Activated CD4-positive, alpha-beta T cell treated with anti-CD3 and anti-CD28 coated beads for 4 hours (primary cell): ENCODE results near the gene DGKD.
"Not testable (repeated sequence)": the region's sequence is repeated elsewhere in the genome, so short reads cannot be mapped to it uniquely, and the experiment has no call there.

ENCODE experiments used
- DNase-seq, 2 donors: peaks; one replicate each; pipeline ENCODE4 v3.0.0-alpha.2; 2020

DGKD gene

DNA sequence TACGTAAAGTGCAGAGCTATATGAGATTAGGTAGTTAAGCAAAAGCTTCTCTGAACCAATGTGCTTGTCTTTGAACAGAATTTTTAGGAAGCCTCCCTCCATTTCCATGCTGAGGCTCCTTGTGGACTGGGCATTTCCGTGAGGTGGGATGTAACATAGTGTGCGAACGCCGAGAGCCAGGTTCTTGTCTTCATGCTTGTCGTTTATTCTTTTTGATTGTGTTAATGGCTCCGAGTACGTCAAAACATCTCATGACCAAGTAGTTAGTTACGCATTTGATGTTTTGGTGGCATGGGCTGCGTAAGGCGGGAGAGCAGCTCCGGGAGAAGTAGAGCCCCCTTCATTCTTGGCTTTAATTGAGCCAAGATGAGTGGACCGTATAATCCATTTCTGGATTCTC lies 32.9 kb downstream of the DGKD start:
- DNase-seq = no peak

DNA sequence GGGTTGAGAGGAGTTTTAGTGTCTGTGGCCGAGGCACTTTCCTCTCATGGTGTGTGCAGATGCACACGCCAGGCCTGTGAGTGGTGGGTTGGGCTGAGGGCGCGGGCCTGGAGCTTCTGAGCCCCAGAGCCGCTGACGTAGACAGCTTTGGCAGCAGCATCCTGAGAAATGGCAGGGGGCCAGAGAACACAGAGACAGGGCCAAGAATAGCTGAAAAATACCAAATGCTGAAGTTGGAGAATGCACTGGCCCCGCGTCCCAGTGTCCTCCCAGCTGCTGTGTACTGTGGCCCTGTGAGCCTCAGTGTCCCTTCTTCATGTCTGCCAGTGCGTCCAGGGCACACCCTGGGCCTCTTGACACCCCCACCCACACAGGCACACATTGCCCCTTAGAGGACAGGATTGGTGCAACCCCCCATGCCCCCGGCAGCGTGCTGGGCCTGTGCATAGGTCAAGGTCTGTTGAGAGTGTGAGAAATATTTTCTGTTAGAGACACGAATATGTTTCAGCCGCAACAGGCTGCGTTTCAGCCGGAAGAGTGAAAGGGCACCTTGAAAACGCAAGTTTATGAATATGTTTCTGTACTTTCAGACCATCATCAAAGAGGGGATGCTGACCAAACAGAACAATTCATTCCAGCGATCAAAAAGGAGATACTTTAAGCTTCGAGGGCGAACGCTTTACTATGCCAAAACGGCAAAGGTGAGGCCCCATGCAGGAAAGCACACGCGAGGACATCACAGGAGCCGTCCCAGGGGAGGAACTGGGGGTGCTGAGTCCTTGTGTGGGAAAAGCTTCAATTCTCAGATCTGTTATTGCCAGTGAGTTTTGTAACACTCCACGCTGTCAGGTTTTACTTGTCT lies 33.6 kb downstream of the DGKD start:
- DNase-seq = no peak

GRCh38 chr2:233389601-233390125 lies 35.4 kb downstream of the DGKD start:
- DNase-seq = no peak

- no peak for DNase-seq
These were observed 41.4 kb downstream of the DGKD start for GRCh38 chr2:233395687-233396086.

DNA sequence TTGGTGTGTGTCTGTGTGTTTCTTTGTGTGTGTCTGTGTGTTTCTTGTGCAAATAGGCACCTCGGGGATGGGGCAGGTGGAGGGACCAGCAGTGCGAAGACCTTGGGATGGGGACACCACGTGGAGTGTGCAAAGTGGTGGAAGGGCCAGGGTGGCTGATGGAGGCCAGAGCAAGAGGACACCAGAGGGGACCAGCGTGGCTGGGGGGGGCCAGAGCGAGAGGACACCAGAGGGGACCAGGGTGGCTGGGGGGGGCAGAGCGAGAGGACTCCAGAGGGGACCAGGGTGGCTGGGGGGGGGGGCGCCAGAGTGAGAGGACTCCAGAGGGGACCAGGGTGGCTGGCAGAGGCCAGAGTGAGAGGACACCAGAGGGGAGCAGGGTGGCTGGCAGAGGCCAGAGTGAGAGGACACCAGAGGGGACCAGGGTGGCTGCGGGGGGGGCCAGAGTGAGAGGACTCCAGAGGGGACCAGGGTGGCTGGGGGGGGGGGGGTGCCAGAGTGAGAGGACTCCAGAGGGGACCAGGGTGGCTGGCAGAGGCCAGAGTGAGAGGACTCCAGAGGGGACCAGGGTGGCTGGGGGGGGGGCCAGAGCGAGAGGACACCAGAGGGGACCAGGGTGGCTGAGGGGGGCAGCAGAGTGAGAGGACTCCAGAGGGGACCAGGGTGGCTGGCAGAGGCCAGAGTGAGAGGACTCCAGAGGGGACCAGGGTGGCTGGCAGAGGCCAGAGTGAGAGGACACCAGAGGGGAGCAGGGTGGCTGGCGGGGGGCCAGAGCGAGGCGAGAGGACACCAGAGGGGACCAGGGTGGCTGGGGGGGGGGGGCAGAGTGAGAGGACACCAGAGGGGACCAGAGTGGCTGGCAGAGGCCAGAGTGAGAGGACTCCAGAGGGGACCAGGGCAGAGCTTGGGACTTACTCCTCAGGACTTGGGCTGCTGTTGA lies 42.7 kb downstream of the DGKD start:
- DNase-seq = not testable (repeated sequence)

GRCh38 chr2:233399306-233400225 lies 45.3 kb downstream of the DGKD start:
- DNase-seq = peak; percentile 39 to 55

GRCh38 chr2:233400341-233400740 lies 46.0 kb downstream of the DGKD start:
- DNase-seq = no peak

DNA sequence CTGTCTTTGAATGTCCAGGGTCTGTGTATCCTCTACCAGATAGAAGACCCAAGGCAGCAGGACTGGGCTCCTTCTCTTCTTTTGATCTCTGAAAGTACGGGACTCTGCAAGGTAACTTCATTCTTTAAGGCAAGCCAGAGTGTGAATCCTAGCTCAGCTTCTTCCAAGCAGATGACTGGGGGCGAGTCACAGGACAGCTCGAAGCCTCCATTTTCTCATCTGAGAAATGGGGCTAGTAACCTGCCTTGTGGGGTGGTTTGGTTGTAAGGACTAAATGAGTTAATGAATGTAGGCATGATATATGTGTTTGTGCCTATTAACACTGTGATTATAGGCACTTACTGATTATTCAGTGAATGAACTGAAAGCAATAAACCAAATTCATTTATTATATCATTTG lies 46.7 kb downstream of the DGKD start:
- DNase-seq = no peak

GRCh38 chr2:233402346-233402745 lies 48.1 kb downstream of the DGKD start:
- no peak for DNase-seq

GRCh38 chr2:233402789-233403188 lies 48.5 kb downstream of the DGKD start:
- no peak for DNase-seq

GRCh38 chr2:233404222-233404621 lies 49.9 kb downstream of the DGKD start:
- peak; percentile 60 to 72 for DNase-seq

- DNase-seq = no peak
These were observed 52.6 kb downstream of the DGKD start for GRCh38 chr2:233406865-233407264.

- no peak for DNase-seq
These were observed 53.5 kb downstream of the DGKD start for GRCh38 chr2:233407771-233408181.

- no peak for DNase-seq
These were observed 54.3 kb downstream of the DGKD start for GRCh38 chr2:233408366-233409285.

- DNase-seq = no peak
These were observed 55.1 kb downstream of the DGKD start for GRCh38 chr2:233409286-233409991.

GRCh38 chr2:233410196-233410760 lies 56.0 kb downstream of the DGKD start:
- no peak for DNase-seq

DNA sequence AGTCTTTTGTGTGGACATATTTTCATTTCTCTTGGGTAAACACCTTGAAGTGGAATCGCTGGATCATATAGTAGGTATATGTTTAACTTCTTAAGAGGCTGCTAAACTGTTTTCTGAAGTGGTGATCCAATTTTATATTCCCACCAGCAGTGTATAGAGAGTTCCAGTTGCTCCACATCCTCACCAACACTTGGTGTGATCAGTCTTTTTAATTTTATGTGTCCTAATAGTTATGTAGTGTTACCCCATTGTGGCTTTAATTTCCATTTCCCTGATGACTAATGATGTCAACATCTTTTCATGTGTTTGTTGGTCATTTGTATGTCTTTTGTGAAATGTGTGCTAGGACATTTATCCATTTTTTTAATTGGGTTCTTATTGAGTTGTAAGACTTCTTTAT lies 56.9 kb downstream of the DGKD start:
- DNase-seq = no peak

DNA sequence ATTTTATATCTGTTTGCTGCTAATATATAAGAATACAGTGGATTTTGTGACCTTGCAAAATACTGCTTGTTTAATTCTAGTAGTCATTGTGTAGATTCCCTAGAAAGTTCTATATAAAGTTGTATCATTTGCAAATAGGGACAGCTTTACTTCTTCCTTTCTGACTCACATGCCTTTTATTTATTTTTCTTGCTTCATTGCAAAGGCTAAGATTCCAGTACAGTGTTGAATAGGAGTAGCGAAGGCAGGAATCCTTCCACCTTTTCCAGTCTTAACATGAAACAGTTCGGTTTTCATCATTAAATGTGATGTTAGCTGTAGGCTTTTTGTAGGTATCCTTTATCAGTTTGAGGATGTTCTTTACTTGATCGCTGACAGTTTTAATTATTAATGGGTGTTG lies 58.1 kb downstream of the DGKD start:
- no peak for DNase-seq

DNA sequence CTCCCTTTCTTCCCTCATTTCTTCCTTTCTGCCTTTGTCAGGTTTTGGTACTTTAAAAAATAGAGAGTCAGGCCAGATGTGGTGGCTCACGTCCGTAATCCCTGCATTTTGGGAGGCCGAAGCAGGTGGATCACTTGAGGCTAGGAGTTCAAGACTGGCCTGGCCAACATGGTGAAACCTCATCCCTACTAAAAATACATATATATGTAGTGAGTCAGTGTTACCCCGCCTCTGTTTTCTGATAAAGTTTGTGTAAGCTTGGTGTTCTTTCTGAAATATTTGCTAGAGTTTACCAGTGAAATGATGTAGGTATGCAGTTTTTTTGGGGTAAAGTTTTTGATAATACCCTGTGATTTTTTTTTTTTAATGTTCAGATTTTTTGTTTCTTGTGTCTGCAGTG lies 58.8 kb downstream of the DGKD start:
- DNase-seq = no peak

- peak; percentile 79 to 80 for DNase-seq
These were observed 59.4 kb downstream of the DGKD start for GRCh38 chr2:233413559-233414272.
